ENCODE results near the gene CCDC181. TPM values are rescaled to one million over a fixed set of nuclear protein-coding genes. Genes with fewer than 3 reads are reported as not detected.

Gene CCDC181
- polyA plus RNA-seq, 2 of the 4 experiments (the other 2 are of a cell fraction): 0.26 to 0.35 TPM

DNA sequence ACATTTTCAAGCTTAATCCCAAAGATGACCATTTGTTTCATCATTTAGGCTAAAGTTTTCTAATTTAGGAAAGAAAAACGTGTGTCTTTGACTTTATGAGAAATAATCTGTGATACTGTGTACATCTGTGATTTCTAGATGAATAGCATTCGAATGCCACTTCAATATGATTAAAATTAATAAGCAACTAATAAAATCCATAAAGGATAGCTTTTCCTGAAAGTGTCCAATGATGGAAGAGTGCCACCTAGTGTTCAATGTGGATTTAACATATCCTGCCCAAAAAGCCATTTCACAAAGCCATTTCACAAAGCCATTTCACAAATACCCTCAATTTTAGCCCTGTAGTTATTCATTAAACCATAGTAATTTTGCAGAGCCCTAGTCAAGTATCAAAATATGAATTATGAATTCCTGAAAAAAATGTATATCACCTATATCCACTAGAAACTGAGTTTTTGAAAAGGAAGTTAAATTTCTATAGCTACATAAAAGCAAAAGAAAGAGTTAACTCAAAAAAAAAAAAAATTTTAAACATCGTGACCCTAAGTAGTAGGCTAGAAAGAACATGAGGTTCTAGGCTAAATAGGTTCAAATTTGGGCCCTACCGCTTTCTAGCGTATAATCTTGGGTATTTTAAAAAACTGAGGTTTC is 78.8 kb downstream of the CCDC181 start:
- ChIA-PET CTCF (interaction anchor here (0.6 to 8.6 kb wide), 49 partner anchors 9 to 1006 kb away, joined by 3 to 157 read pairs (median 4); partner anchors contain the start of genes ATP1B1, BLZF1, DPT and NME7), POLR2A (interaction anchor here (0.6 to 1.2 kb wide), 5 partner anchors 186 to 960 kb away, joined by 3 to 5 read pairs (median 3); no protein-coding TSS in a partner anchor)
- TF ChIP-seq SMC3 (IDR thresholded peaks at IDR 0.05): peak; percentile 94
- TF ChIP-seq CTCF (IDR thresholded peaks at IDR 0.05): peak; percentile 91
- TF ChIP-seq KDM5A (IDR thresholded peaks at IDR 0.05): no peak
- peak; percentile 97 for TF ChIP-seq RAD21 (conservative IDR thresholded peaks at IDR 0.05 in 1 of 2, IDR thresholded peaks at IDR 0.05 in 1 of 2)
- peaks cover 16% of the 10 kb centered on the region for H3K4me1 ChIP-seq
- DNase-seq (ENCODE audit: low read depth in 1 of 2, low spot score in 1 of 2): peak in 1 of 2 experiments; percentile 65
- WGBS (ENCODE audit: missing lambda C conversion rate): 36% methylated on average over 5 of the region's 5 CpGs
- H3K27ac ChIP-seq: peak overlapping the region in 1 of 2 experiments; percentile 23; a peak in 3 of 6 replicates
- H3K4me2 ChIP-seq: peak overlapping the region; percentile 23; the same call in 2 of the 3 replicates
- H3K9me3 ChIP-seq: peaks cover 6% of the 10 kb centered on the region; the same call in 1 of the 3 replicates
- FAIRE-seq: peak; percentile 84
- peak in 1 of 2 experiments; percentile 68; a peak in 3 of 6 replicates for ATAC-seq
- no peak overlapping the region for H3K4me3 ChIP-seq

- DNase-seq (ENCODE audit: low read depth in 1 of 2, low spot score in 1 of 2): no peak
- H3K27ac ChIP-seq: peak overlapping the region; percentile 23 to 32; a peak in 4 of 6 replicates
- ATAC-seq: no peak
- ChIA-PET POLR2A (interaction anchor here (0.6 to 1.2 kb wide), 4 partner anchors 185 to 744 kb away, joined by 3 to 5 read pairs (median 4); no protein-coding TSS in a partner anchor), CTCF (interaction anchor here (0.6 to 8.6 kb wide), 42 partner anchors 10 to 1005 kb away, joined by 3 to 157 read pairs (median 4); partner anchors contain the start of genes ATP1B1, BLZF1 and NME7)
- no peak overlapping the region for H3K4me3 ChIP-seq
- H3K9me3 ChIP-seq: 0 out of 3 replicates have a peak, but pooled peaks cover 4% of the 10 kb centered on the region
- WGBS (ENCODE audit: missing lambda C conversion rate): 63% methylated on average over 2 of the region's 2 CpGs
- peaks cover 16% of the 10 kb centered on the region for H3K4me1 ChIP-seq
- FAIRE-seq: no peak
- TF ChIP-seq SMC3 (IDR thresholded peaks at IDR 0.05) (no peak), FOXS1 (CRISPR knock-in tag; IDR thresholded peaks at IDR 0.05) (no peak), CEBPB (IDR thresholded peaks at IDR 0.05) (no peak)
- peak overlapping the region; percentile 23; the same call in 2 of the 3 replicates for H3K4me2 ChIP-seq
Measured at GRCh38 chr1:169347688-169348382, 79.4 kb downstream of the CCDC181 start.

DNA sequence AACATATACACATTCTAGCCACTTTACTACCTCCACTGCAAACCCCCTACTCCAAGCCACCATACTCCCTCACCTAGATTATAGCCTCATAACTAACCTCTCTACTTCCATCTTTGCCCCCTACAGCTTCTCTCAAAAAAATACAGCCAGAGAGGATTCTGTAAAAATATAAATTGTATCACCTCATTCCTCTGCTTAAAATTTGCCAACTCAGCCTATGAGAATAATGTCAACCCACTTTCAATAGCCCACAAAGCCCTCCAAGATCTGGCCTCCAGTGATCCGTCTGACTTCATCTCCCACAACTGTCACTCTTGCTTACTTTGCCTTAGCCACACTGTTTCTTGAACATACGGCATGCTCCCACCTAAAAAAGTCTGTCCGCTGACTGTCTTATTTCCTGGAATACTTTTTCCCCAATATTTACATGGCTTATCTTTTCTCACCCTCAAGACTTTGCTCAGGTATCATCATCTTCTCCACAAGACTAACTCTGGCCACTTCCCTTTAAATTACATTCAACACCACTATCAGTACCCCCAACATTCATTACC is 81.2 kb downstream of the CCDC181 start:
- Histone ChIP-seq H3K4me2 (no peak overlapping the region), H3K4me1 (peaks cover 16% of the 10 kb centered on the region), H3K4me3 (no peak overlapping the region), H3K27ac (peak overlapping the region in 1 of 2 experiments; percentile 7; a peak in 1 of 6 replicates), H3K9me3 (no peaks in the 10 kb centered on the region)
- WGBS (ENCODE audit: missing lambda C conversion rate): 94% methylated on average over 3 of the region's 3 CpGs
- no peak for ATAC-seq
- FAIRE-seq: no peak
- TF ChIP-seq NPAS2 (CRISPR knock-in tag; IDR thresholded peaks at IDR 0.05; ENCODE audit: borderline replicate concordance): no peak
- TF ChIP-seq, protein P1, sequence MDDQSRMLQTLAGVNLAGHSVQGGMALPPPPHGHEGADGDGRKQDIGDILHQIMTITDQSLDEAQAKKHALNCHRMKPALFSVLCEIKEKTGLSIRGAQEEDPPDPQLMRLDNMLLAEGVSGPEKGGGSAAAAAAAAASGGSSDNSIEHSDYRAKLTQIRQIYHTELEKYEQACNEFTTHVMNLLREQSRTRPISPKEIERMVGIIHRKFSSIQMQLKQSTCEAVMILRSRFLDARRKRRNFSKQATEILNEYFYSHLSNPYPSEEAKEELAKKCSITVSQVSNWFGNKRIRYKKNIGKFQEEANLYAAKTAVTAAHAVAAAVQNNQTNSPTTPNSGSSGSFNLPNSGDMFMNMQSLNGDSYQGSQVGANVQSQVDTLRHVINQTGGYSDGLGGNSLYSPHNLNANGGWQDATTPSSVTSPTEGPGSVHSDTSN (IDR thresholded peaks at IDR 0.05): no peak
- TF ChIP-seq MAFK (IDR thresholded peaks at IDR 0.05; ENCODE audit: partially characterized antibody): peak; percentile 19
- TF ChIP-seq FOXS1 (CRISPR knock-in tag; IDR thresholded peaks at IDR 0.05): no peak
- no peak for TF ChIP-seq TFCP2L1 (CRISPR knock-in tag; IDR thresholded peaks at IDR 0.05)
- TF ChIP-seq, protein P2, sequence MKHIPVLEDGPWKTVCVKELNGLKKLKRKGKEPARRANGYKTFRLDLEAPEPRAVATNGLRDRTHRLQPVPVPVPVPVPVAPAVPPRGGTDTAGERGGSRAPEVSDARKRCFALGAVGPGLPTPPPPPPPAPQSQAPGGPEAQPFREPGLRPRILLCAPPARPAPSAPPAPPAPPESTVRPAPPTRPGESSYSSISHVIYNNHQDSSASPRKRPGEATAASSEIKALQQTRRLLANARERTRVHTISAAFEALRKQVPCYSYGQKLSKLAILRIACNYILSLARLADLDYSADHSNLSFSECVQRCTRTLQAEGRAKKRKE (CRISPR knock-in tag; IDR thresholded peaks at IDR 0.05; ENCODE audit: low read depth): no peak
- ChIA-PET CTCF (interaction anchor here (0.8 to 8.6 kb wide), 3 partner anchors 742 to 1003 kb away, joined by 4 to 157 read pairs (median 37); no protein-coding TSS in a partner anchor), POLR2A (no interaction called here)
- no peak for DNase-seq (ENCODE audit: low read depth in 1 of 2, low spot score in 1 of 2)
